ENCODE results near the gene BCL11A.
"Not testable (repeated sequence)": the region's sequence is repeated elsewhere in the genome, so short reads cannot be mapped to it uniquely, and the experiment has no call there.

BCL11A gene

GRCh38 chr2:60417210-60417609 lies 136.2 kb downstream of the BCL11A start:
- not testable (repeated sequence) for DNase-seq

- DNase-seq = no peak
Measured at GRCh38 chr2:60416221-60417008, 137.0 kb downstream of the BCL11A start.

GRCh38 chr2:60415814-60416213 lies 137.6 kb downstream of the BCL11A start:
- no peak for DNase-seq

- DNase-seq = no peak
Measured at GRCh38 chr2:60414495-60415138, 138.8 kb downstream of the BCL11A start.

GRCh38 chr2:60413814-60414168 lies 139.7 kb downstream of the BCL11A start:
- no peak for DNase-seq

- DNase-seq = no peak
Measured at GRCh38 chr2:60413069-60413813, 140.2 kb downstream of the BCL11A start.

GRCh38 chr2:60412620-60413019 lies 140.8 kb downstream of the BCL11A start:
- DNase-seq = no peak

- DNase-seq = no peak
Measured at GRCh38 chr2:60412027-60412426, 141.4 kb downstream of the BCL11A start.

GRCh38 chr2:60411295-60411694 lies 142.2 kb downstream of the BCL11A start:
- DNase-seq = no peak

- DNase-seq = no peak
Measured at GRCh38 chr2:60410456-60411146, 142.9 kb downstream of the BCL11A start.

GRCh38 chr2:60409531-60409871 lies 144.0 kb downstream of the BCL11A start:
- no peak for DNase-seq

GRCh38 chr2:60408811-60409530 lies 144.5 kb downstream of the BCL11A start:
- DNase-seq = no peak

- DNase-seq = no peak
Measured at GRCh38 chr2:60408207-60408606, 145.2 kb downstream of the BCL11A start.

- no peak for DNase-seq
Measured at GRCh38 chr2:60407398-60407797, 146.1 kb downstream of the BCL11A start.

- no peak for DNase-seq
Measured at GRCh38 chr2:60406192-60406591, 147.3 kb downstream of the BCL11A start.

GRCh38 chr2:60405271-60405919 lies 148.1 kb downstream of the BCL11A start:
- DNase-seq = no peak
